HG03045 (cell line): Measurements from ENCODE around the gene TXNRD2.
"Not testable (repeated sequence)": the region's sequence is repeated elsewhere in the genome, so short reads cannot be mapped to it uniquely, and the experiment has no call there.

Experiments
- ATAC-seq: cut with Tn5 transposase; IDR thresholded peaks from one replicate; pipeline ENCODE4 v1.9.1; 2021; ENCODE audit warnings: mild to moderate bottlenecking, moderate library complexity; ENCODE audit not compliant: unreplicated experiment

The TXNRD2 gene

DNA sequence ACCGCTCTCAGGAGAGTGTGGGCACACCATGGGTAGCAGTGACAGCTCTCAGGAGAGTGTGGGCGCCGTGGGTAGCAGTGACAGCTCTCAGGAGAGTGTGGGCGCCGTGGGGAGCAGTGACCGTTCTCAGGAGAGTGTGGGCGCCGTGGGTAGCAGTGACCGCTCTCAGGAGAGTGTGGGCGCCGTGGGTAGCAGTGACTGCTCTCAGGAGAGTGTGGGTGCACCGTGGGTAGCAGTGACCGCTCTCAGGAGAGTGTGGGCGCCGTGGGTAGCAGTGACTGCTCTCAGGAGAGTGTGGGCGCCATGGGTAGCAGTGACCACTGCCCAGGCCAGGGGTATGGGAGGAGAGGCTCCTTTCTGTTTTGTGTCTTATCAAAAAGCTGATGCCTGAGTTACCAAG is 33.7 kb downstream of the TXNRD2 start:
- not testable (repeated sequence) for ATAC-seq

DNA sequence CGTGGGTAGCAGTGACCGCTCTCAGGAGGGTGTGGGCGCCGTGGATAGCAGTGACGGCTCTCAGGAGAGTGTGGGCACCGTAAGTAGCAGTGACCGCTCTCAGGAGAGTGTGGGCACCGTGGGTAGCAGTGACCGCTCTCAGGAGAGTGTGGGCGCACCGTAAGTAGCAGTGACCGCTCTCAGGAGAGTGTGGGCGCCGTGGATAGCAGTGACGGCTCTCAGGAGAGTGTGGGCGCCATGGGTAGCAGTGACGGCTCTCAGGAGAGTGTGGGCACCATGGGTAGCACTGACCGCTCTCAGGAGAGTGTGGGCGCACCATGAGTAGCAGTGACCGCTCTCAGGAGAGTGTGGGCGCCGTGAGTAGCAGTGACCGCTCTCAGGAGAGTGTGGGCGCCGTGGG is 34.8 kb downstream of the TXNRD2 start:
- not testable (repeated sequence) for ATAC-seq

DNA sequence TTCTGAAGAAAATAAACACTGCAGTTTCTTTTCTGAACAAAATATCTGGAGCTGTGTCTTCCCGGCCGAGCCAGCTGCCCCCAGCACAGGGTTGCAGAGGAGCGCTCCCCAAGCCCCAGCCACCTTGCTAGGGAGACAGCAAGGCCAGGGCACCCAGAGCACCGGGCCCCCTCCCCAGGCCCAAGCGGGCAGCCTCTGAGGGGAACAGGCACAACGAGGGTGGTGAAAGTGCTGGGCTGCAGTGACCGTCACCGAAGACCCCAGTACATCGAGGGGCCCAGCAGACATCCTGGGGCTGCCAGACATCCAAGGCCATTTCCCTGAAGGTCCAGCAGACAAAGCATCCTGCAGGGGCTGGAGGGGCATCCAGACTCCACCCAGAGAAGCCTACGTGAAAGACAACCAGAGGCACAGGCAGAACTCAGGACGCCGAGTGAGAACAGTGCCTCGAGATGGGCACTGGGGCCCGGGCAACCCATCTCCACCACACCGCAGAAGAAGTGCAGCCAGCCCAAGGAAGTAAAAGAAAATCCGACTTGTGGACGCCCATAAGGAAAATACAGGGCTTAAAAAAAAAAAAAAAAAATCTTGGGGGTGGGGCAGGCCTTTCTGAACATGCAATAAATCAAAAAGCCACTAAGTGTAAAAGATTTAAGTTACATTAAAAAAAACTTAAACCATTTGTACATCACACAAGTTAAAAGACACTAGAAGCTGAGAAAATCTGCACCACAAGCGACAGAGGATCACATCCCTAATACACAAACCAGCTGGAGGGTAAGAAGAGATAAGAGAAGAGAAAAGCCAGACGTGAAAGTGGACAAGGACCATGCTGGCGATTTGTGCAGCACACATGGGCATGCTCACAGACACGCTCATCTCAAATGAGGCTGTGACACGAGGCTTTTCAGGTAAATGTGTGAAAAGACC is 36.0 kb downstream of the TXNRD2 start:
- ATAC-seq, result no peak

DNA sequence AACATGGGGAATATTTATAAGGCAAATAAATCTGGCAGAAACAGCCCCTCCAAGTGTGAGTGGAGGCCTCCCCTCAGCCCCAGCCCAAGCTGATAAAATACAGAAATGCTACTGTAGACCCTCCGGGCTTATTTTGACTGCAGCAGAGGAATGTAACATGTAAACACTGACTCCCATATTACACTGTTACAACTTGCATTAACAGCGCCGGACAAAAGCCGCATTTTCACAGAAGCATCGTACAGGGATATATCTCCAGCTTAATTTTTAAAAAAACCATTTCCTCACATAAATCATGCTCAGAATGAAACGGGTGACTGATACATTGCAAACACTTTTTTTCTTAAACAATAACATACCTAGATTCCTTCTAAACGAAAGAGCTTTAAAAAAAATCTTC is 36.7 kb downstream of the TXNRD2 start:
- ATAC-seq, result no peak

DNA sequence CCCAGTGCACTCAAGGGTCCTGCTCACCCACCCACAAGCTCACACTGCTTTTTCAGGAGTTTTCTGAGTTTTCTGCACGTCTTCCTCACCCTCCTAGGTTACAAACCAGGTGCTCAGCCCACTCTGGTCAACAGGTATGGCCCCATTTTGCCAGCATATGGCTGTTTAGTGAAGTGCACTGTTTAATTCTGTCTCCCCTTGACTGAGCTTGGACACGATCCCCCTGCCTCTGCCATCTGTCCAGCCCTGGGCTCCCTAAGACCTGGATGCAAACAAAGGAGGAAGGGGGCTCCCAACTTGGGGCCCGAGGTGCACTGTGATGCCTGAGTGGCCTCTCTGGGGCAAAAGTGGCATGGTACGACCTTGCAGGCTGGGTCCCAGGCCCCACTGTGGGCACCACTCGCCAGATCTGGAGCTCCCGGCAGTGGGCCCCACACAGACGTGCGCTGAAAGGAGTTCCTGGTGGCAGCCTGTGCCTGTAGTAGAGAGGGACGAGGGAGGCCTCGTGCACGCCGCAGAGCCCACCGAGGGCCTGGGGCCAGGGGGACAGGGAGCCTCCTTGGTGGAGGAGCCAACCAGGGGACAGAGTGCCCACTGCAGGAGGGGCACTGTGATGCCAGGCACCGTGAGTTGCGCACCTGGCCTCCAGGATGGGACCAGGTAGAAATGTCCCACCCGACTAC is 37.3 kb downstream of the TXNRD2 start:
- no peak for ATAC-seq

DNA sequence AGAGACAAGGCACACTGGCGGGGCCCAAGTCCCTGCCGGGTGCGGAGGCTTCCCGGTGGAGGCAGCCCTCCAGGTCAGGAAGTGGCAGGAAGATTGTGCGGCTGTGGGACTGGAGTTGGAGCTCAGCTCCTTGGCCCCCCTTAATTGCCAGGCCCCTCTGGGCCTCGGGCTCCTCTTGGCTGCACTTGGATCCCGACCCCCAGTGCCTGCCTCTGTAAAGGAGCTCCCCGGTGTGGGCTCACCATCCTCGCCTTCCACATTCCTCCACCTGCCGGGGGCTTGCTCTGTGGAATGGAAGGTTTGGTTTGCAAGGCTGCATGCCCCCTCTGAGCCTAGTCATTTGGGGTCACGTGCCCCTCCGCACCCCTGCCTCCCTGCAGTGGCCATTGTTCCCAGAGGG is 38.1 kb downstream of the TXNRD2 start:
- ATAC-seq, result no peak

DNA sequence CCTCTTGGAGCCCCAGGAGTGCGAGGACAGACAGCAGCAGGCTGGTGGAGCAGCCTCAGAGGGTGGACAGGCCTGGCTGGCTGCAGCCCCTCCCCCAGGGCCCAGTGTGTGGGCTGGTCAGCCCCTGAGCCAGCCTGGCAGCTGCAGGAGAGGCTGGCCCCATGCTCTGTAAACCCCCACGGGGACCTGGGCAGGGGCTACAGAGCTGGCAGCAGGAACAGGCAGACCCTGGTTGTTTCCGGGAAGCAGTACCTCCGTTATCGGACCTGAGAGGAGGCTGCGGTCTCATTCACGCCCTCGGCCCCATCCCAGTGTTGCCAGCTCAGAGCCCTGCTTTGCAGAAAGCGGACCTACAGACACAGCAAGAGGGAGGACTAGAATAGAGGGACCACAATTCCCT is 38.6 kb downstream of the TXNRD2 start:
- no peak for ATAC-seq

DNA sequence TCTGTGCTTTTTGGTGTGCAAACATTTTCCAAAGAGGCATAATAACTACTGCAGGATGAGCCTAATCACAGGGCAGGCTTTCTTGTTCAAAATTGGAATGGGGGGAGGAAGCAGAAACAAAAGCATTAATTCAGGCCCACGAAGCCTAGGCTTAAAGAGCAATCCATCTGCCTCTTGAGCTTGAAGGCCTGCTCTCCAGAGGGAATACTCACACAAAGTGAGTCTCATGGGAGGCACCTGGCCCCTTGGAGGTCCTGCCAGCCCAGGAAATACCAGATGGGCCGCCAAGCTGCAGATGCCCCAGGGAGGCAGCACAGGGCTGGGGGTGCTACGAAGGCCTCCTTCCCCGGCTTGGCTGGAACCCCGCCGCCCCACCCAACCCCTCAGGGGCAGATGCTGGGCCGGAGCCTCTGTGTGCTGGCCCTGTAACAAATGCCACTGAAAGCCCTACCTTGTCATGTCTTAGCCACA is 39.3 kb downstream of the TXNRD2 start:
- no peak for ATAC-seq

DNA sequence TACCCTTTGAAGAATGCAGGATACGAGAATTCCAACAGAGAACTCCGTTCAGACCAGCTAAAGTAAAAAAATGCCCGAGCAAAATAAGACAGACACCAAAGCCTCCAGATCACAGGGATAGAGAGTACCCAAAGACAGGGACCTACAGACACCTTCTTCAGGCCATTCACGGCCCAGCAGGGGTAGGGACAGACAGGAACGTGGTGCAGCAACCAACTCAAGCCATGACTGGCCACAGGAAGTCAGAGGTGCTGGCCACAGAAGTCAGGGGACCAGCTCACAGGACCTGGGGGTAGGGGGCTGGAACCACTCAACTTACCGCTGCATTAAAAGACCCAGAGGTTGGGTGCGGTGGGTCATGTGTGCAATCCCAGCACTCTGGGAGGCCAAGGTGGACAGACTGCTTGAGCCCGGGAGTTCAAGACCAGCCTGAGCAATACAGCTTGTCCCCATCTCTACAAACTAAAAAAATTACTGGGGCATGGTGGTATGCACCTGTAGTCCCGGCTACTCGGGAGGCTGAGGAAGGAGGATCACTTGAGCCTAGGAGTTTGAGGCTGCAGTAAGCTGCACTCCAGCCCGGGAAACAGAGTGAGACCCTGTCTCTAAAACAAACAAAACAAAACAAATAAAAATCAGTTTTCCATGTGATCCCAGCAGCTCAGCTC is 39.9 kb downstream of the TXNRD2 start:
- no peak for ATAC-seq

DNA sequence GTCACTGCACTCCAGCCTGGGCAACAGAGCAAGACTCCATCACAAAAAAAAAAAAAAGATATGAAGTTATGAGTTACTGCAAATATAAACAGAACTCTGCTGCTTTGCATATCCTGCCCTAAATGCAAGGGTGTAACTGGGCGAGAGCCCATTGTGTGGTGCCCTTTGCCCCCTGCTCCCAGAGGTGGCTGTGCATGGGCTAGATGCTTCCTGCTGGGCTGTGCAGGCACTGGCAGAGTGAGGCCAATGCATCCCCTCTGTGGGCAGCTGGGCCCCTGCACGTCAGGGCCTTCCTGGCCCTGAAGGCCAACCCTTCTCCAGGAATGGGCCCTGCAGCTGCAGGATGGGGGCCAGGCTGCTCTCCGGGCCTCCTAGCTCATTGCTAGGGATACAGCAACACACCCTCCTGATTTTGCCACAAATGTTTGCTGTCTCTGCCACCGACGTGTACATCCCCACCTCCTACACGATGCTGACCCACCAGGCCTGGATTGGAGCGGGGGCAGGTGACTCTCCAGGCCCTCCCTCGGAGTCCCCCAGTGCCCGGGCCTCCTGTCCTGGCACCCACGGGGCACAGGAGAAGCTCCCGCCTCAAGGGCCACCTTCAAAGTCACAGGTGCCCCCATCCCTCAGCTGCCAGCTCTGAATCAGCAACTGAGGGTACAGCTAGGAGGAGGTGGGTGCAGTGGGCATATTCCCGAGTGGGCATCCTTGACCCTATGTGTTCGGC is 40.7 kb downstream of the TXNRD2 start:
- ATAC-seq, result no peak

DNA sequence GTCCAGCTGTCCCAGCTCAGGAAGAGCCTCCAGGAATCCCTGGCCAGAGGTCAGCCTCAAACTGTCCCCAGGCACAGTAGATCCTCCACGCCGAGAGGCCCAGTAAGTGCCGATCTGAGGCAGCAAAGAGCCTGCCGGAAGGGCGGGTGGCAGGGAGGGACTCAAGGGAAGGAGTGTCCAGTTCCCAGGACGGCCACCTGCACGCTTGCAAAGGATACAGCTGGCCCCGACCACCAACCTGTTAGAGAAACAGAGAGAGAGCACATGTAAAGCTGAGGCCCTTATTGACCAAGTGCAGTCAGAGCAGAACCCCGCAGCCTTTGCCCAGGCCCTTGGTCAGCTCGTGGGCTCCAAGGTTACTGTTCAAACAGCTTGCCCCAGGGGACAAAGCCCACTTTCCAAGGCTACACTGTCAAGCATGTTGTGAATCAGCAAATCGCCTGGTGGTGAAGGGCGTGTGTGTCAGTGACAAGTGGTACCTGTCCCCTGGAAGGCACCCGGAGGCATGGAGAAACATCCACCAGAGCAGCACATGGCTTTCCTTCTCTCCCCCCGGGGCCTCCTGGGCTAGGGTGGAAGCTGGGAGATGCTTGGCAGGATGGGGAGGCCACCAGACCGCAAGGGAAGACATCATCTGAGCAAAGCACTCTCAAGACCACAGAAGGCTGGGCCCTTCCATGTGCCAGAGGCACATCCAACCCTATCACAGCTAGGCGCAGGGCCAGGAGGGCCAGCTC is 42.6 kb downstream of the TXNRD2 start:
- no peak for ATAC-seq

DNA sequence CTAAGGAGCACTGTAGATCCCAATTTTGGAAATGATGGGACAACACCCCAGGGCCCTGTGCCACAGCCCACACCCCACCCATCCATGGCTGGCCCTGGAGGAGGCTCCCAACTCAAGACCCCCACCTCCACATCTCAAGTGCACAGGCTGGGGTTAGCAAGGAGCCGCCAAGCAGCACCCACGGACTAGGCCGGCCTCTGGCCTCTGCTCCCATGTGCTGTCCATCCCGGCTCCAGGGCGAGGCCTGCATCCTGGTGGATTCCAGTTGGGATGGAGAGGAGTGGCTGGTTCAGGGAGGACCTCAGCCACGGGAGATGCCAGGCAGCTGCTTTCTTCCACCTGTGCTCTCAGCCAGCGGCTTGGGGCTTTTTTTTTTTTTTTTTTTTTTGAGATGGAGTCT is 43.5 kb downstream of the TXNRD2 start:
- no peak for ATAC-seq

DNA sequence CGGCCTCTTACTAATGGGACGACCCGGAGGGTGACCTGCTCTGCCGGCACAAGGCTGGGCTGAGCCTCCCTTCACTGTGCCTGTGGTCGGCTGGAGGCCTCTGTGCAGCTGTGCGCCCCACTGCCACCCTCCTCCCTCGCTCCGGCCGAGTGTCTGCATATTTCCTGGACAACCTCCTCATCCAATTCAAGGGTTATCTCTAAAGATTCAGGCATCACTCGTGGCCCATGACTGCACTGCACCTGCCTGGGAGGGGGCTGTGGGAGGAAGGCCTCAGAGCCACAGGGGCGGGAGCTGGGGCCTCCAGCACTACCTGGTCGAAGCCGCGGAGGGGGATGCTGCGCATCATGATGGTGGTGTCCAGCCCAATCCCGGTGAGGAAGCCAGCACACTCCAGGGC is 43.9 kb downstream of the TXNRD2 start:
- no peak for ATAC-seq

DNA sequence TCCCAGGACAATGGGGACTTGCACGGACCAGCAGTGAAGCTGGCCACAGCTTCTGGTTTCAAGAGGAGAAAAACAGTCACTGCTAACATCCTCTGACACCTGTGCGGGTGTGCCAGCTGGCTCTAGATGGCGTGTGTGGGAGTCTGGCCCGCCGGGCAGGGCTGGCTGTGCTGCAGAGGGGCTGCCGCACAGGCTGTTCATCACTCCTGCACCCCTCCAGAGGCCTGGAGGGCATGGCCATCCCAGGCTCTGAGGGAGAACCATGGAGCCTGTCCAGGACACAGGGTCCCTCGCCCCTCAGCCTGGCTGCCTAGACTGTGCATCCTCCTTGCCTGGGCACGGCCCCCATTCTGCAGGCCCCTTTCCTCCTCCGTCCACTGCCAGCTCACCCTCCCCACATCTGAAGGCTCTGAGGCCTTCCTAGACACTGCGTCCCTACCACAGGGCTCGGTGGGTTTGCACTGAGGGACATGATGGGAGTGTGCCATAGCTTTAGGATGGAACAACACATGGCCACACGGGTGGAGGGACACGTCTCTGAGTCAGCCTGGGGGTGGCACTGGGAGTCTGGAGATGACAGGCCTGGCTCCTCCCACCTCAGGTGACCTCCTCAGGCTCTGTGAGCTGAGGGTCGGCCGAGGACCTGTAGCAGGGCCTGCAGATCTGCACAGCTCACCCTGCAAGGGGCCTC is 44.8 kb downstream of the TXNRD2 start:
- ATAC-seq, result no peak

DNA sequence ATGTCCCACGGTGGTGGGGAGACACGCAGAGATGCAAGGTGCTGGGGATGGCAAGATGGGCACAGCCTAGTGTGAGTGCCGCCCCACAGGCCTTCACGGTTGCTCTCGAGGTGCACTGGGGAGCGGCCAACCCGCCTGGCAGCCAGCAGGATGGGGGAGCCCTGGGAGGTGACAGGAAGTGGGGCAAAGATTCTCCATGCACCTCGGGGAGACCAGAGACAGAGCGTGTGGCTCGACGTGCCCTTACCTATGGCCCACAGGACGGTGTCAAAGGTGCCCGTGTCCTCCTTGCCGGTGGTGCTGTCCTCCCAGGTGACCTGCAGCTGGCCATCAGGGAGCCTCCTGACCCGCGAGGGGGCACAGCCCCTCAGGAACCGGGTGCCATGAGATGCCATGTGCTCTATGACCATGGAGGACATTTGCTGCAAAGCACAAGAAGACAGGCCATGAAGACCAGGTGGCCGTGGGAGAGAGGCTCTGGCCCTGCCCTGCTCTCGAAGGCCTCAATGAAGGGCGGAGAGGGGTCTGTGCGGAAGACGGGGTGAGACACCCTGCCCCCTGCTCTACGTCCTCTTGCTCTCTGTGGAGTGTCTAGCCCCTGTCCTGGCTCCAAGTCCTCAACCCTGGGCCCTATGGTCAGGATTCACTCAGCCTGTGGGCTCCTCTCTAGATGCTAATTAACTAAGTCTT is 46.3 kb downstream of the TXNRD2 start:
- ATAC-seq, result no peak

DNA sequence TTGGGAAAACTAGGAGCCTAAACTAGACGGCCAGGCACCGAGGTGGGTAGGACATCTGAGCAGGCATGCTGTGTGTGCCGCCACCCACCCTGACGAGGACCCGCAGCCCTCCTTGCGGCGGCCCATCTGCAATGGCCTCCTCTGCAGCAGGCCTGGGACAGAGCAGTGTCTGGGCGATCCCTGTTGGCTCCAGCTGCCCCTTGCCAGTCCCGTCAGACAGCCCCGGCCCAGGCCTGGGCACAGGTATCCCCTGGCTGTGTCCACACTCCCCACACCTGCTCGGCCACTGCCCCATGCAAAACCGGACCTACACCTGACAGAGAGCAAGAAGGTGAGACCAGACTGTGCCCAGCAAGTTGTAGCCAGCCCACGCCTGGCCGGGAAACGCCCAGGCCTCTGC is 48.3 kb downstream of the TXNRD2 start:
- no peak for ATAC-seq

DNA sequence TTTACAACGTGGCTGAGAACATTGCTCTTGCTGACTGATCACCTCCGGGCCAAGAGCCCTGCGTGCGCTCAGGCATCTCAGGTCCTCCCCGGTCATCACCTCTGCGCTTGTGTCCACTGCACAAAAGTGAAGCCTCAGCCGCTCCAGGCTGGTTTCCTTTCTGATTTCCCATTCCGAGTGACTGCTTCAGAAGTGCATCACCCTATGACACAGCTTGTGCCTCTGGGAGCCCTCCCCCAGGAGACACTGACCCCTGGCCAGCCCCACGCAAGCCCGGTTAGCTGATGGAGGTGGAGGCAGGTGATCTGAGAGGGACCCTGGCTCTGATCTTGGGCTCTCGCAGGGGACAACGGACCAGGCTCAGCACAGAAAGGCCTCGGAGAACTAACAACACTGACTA is 48.7 kb downstream of the TXNRD2 start:
- ATAC-seq, result no peak

DNA sequence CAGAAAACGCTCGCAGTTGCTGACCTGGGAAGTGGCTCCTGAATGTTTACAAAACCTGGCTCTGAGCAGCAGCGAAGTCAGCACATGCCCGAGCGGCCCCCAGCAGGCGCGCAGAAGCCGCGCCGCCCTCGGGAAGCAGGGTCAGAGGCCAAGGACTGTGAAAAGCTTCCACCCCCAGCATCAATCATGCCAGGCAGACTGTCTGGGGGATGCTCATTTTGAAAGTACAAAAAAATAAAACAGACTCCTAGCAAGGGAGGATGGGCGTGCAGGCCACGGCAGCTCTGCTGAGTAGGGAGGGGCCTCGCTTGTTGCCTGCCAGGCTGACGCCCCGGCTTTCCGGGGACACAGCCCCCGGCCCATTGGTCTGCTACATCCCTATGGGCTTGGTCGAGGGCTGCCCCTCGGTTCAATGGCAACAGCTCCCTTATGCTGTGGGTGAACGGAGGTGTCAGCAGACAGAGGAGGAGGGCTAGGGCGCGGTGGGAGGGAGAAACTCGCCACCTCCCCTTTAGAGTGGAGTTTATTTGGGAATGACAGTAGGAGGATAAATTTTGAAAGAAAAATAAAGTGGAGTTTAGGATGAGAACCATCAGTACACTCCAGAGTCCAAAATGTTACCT is 49.2 kb downstream of the TXNRD2 start:
- ATAC-seq, result no peak
